Ovary (tissue), 9 donors: ENCODE data around the gene DDX24. TPM values are rescaled to one million over a fixed set of nuclear protein-coding genes. Genes with fewer than 3 reads are reported as not detected.

Experiments
- DNase-seq, 5 donors: peaks; one replicate each; pipeline ENCODE4 v3.0.0-alpha.2; 2019 to 2020
- H3K27ac ChIP-seq, 2 donors: fragments of 200-600 bp; one replicate each; pipeline versions ENCODE4 v1.5.1 to v1.8.0; 2019 to 2022
- H3K27me3 ChIP-seq: fragments of 200-600 bp; one replicate; pipeline ENCODE4 v1.8.0; 2022
- H3K36me3 ChIP-seq: fragments of 200-600 bp; sonication (generic); one replicate; pipeline ENCODE4 v1.5.1; 2019
- H3K4me1 ChIP-seq: one replicate; pipeline ENCODE4 v1.8.1; 2013; ENCODE audit warnings: mild to moderate bottlenecking, moderate library complexity; ENCODE audit not compliant: insufficient read depth
- H3K4me3 ChIP-seq: fragments of 200-600 bp; sonication (generic); one replicate; pipeline ENCODE4 v1.5.1; 2017
- H3K9me3 ChIP-seq, 2 donors: fragments of 200-600 bp in 1 of 2; sonication (generic) in 1 of 2; one replicate each; pipeline versions ENCODE4 v1.5.1 to v1.8.1; 2013 to 2019; ENCODE audit warnings: mild to moderate bottlenecking in 1 of 2, moderate library complexity in 1 of 2
- EP300 ChIP-seq: sonication (generic); formaldehyde crosslinking; IDR thresholded peaks from one replicate; pipeline ENCODE4 v1.6.1; 2017; ENCODE audit warnings: antibody characterized with exemption
- POLR2A ChIP-seq: fragments of 450-650 bp; IDR thresholded peaks from one replicate; pipeline ENCODE4 v1.6.1; 2017; ENCODE audit warnings: antibody characterized with exemption, mild to moderate bottlenecking, moderate library complexity
- WGBS, 3 donors: extraction: QIAGEN DNeasy Blood & Tissue Kit in 1 of 3; methylation state at CpG; one replicate each; pipeline versions ENCODE4 v1.1.5 to v1.1.7; 2013 to 2017; 5-methylcytosine and 5-hydroxymethylcytosine counted together
- intact Hi-C, 4 donors: fragments of 100-400 bp; cut with DNase I; formaldehyde crosslinking; loops; one replicate each; pipeline versions ENCODE4 v1.11.0 to v1.15.1; 2022 to 2023
- polyA plus RNA-seq, 2 donors: library from polyadenylated mRNA; stranded (reverse); fragments of 200-250 nt in 1 of 2; fragments of 350-450 nt in 1 of 2; fragmentation: Illumina TruSeq in 1 of 2; extraction: RNeasy Lipid Tissue Mini Kit (QIAGEN cat#74804) in 1 of 2; gene quantifications; one replicate each; pipeline ENCODE4 v1.2.3, GENCODE V29; 2013 to 2014
- total RNA-seq, 7 donors: library from RNA; depleted of rRNA in 2 of 7; stranded (reverse); fragments of >200 nt in 2 of 7; fragmentation: NEBNext Ultra II Directional in 3 of 7; extraction: Animal tissue kit (Norgen Biotek cat#: 25700) in 3 of 7; gene quantifications; one replicate each; pipeline versions ENCODE4 v1.1.0 to v1.2.4, GENCODE V29; 2016 to 2023
- TF ChIP-seq, protein P1 (sequence below), 3 donors: fragments of 450-650 bp in 2 of 3; fragments of 200-600 bp in 1 of 3; IDR thresholded peaks; one replicate each; pipeline versions ENCODE4 v1.5.1 to v1.8.0; 2016 to 2022; ENCODE audit warnings: antibody characterized with exemption in 3 of 3, mild to moderate bottlenecking in 1 of 3
- donor health status: DM: no; HTN: no; CAD: no; lungs with moderate emphysema.
- donor health status: DM: no; HTN: no; CAD: no.
- donor health status: Bipolar disorder and iron deficiency.
- donor health status: DM: yes; HTN: yes; CAD: no.
- donor health status: DM: no; HTN: no; CAD: no.
- donor health status: DM: yes; HTN: yes; CAD: no.

Gene DDX24
- total and polyA plus RNA-seq, 9 donors, result 98.8 to 521 (median 233) TPM

DNA sequence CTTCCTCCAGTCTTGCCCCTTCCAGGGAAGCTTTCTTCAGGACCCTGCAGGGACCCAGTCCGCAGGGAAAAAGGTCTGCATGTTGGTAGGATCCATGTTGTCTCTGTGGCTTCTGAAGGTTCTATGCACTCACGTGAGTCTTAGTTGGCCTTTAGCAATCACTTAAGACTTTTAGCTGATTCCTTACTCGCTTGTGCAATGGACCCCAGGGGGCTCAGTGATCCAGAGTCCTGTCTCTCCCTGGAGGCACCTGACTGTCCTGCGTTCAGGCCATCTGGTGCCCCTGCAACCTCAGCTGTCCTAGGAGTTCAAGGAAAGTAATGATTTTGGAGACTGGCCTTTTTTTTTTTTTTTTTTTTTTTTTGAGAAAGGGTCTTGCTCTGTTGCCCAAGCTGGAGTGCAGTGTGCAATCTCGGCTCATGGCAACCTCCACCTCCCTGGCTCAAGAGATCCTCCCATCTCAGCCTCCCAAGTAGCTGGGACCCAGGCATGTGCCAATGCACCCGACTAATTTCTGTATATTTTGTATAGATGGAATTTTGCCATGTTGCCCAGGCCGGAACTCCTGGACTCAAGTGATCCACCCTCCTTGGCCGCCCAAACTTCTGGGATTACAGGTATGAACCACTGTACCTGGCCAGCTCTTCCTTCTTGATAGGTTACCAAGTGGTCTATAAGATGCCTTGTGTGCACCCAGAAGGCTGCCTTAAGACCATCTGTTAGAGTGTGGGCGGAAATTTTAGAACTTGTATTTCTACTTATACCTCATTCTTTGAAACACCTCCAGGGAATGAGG lies 43.8 kb upstream of the DDX24 start:
- DNase-seq, result no peak
- intact Hi-C loops, result loop anchor here in 2 of 4 donors (5.0 kb wide), 2 partner anchors 67 to 72 kb away; no protein-coding TSS in a partner anchor

DNA sequence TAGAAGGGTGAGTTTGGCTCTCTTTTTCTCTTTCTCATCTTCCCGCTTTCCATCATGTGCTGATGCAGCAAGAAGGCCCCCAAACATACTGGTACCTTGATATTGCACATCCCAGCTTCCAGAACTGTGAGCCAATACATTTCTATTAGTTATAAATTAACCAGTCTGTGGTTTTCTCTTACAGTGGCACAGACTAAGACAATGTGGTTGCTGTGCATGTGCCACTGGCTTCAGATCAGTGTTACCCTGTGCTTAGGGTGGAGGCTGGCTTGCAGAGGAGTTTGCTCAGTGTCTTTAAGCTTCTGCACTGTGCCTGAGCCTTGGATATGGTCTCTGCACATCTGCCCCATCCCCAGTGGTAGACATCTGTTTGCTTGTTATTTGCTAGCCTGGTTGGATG lies 42.9 kb upstream of the DDX24 start:
- intact Hi-C loops, result no loop called here
- H3K4me1 ChIP-seq, result no peaks in the 10 kb centered on the region
- no peak overlapping the region for H3K4me3 ChIP-seq
- H3K27me3 ChIP-seq, result no peaks in the 10 kb centered on the region
- H3K9me3 ChIP-seq, result no peaks in the 10 kb centered on the region
- no peak for TF ChIP-seq POLR2A
- WGBS, 3 donors, result 91 to 100% (median 97%) methylated on average over 1 of the region's 1 CpG
- no peak overlapping the region for H3K27ac ChIP-seq
- H3K36me3 ChIP-seq, result no peaks in the 10 kb centered on the region
- no peak for DNase-seq

More for the DNA sequence above, 43.8 kb upstream of the DDX24 start:
- Histone ChIP-seq H3K27ac (no peak overlapping the region), H3K9me3 (no peaks in the 10 kb centered on the region), H3K4me3 (no peak overlapping the region), H3K4me1 (no peaks in the 10 kb centered on the region), H3K36me3 (no peaks in the 10 kb centered on the region), H3K27me3 (no peaks in the 10 kb centered on the region)
- TF ChIP-seq EP300 (no peak), POLR2A (no peak)
- TF ChIP-seq, protein P1, sequence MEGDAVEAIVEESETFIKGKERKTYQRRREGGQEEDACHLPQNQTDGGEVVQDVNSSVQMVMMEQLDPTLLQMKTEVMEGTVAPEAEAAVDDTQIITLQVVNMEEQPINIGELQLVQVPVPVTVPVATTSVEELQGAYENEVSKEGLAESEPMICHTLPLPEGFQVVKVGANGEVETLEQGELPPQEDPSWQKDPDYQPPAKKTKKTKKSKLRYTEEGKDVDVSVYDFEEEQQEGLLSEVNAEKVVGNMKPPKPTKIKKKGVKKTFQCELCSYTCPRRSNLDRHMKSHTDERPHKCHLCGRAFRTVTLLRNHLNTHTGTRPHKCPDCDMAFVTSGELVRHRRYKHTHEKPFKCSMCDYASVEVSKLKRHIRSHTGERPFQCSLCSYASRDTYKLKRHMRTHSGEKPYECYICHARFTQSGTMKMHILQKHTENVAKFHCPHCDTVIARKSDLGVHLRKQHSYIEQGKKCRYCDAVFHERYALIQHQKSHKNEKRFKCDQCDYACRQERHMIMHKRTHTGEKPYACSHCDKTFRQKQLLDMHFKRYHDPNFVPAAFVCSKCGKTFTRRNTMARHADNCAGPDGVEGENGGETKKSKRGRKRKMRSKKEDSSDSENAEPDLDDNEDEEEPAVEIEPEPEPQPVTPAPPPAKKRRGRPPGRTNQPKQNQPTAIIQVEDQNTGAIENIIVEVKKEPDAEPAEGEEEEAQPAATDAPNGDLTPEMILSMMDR (IDR thresholded peaks at IDR 0.05), result no peak
- 74 to 89% (median 87%) methylated on average over 9 of the region's 9 CpGs for WGBS, 3 donors

DNA sequence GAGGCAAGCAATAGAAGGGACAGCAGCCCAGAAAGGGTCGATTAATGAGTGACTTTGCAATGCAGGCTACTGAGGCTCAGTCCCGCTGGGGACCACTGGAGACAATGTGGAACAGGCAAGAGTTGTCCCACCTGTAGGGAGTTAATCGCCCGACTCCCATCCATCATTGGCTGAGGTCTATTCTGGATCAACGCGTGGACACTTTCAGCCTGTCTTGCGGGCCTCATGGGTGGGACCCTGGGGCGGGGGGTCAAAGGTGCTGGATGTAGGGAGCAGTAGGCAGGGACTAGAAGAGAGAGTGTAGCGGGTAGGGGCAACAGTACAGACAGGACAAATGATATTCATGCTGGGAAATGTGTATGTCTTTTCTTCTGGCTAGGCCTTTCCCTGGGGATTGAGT lies 42.3 kb upstream of the DDX24 start:
- peak in 1 of 5 donors; percentile 0 for DNase-seq
- intact Hi-C loops, result no loop called here
- Histone ChIP-seq H3K4me1 (no peaks in the 10 kb centered on the region), H3K27me3 (no peaks in the 10 kb centered on the region), H3K27ac (no peak overlapping the region), H3K36me3 (no peaks in the 10 kb centered on the region), H3K4me3 (no peak overlapping the region), H3K9me3 (no peaks in the 10 kb centered on the region)
- WGBS, 3 donors, result 87 to 90% (median 89%) methylated on average over 9 of the region's 9 CpGs
- TF ChIP-seq, protein P1 (IDR thresholded peaks at IDR 0.05), result no peak

DNA sequence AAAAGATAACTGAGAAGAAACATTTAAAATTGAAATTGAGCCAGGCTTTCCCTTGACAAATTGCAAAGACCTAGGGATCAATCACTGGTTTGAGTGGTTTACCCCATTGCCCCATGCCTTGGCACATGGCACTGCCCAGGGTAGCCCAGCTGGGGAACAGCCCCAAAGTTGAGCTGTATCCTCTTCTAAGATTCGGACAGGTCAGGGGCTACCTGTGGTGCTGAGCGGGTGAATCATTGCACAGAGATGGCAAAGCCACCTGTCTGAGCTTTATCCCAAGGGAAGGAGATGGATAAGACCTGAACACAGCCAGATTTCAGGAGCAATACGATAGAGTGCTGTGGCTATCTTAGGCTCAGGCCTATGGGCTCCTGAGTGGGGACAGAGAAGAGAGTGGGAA lies 41.4 kb upstream of the DDX24 start:
- TF ChIP-seq, protein P1 (IDR thresholded peaks at IDR 0.05), result no peak
- TF ChIP-seq EP300 (no peak), POLR2A (no peak)
- H3K4me1 ChIP-seq, result no peaks in the 10 kb centered on the region
- H3K27me3 ChIP-seq, result no peaks in the 10 kb centered on the region
- no peaks in the 10 kb centered on the region for H3K9me3 ChIP-seq
- no peaks in the 10 kb centered on the region for H3K36me3 ChIP-seq
- intact Hi-C loops, result no loop called here
- DNase-seq, result no peak
- H3K27ac ChIP-seq, result no peak overlapping the region
- no peak overlapping the region for H3K4me3 ChIP-seq
- 63 to 98% (median 93%) methylated on average over 3 of the region's 3 CpGs for WGBS, 3 donors

DNA sequence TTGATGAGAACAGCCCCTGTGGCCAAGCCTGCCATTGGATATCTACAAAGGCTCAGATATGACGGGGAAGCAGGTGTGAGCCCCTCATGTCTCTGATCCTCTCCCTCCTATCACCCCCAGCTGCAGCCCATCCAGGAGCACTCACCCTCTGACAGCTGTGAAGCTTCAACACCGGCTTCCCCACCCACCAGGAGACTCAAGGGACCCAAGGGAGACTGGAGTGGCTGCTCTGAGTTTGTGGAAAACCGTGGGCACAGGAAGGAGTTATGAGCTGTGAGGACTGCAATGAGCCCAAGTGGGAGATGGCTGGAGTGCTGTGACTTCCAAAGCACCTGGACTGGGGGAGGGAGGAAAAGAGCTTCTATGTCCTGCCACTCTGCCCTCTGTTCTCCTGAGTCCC lies 40.5 kb upstream of the DDX24 start:
- H3K9me3 ChIP-seq, result no peaks in the 10 kb centered on the region
- H3K4me3 ChIP-seq, result no peak overlapping the region
- no peaks in the 10 kb centered on the region for H3K36me3 ChIP-seq
- H3K27ac ChIP-seq, result no peak overlapping the region
- H3K4me1 ChIP-seq, result no peaks in the 10 kb centered on the region
- WGBS, 3 donors, result 44 to 45% (median 44%) methylated on average over 3 of the region's 3 CpGs
- DNase-seq, result peak in 1 of 5 donors; percentile 17
- intact Hi-C loops, result no loop called here
- TF ChIP-seq POLR2A, result no peak
- H3K27me3 ChIP-seq, result no peaks in the 10 kb centered on the region
